Activated CD8-positive, alpha-beta memory T cell treated with anti-CD3 and anti-CD28 coated beads, Interleukin-2, amount 50 U/mL, for 24 hours (primary cell): ENCODE measurements around the gene KCNJ8.
"Not testable (repeated sequence)": the region's sequence is repeated elsewhere in the genome, so short reads cannot be mapped to it uniquely, and the experiment has no call there.

Experiments used
- DNase-seq: peaks from one replicate; pipeline ENCODE4 v3.0.0-alpha.2; 2020; ENCODE audit errors: extremely low read depth

KCNJ8 gene

GRCh38 chr12:21774358-21775132 lies at the start of gene KCNJ8:
Gene KCNJ8 (minus strand): TSS chr12:21774706. CDS start chr12:21773616, 1,090 bp downstream.
- no peak for DNase-seq

GRCh38 chr12:21823581-21823980 lies 49.1 kb upstream of the KCNJ8 start:
- DNase-seq, result no peak

- DNase-seq, result no peak
Measured at GRCh38 chr12:21819678-21820077, 45.2 kb upstream of the KCNJ8 start.

GRCh38 chr12:21819236-21819635 lies 44.7 kb upstream of the KCNJ8 start:
- no peak for DNase-seq

- no peak for DNase-seq
Measured at GRCh38 chr12:21818627-21819026, 44.1 kb upstream of the KCNJ8 start.

- no peak for DNase-seq
Measured at GRCh38 chr12:21815306-21816062, 41.0 kb upstream of the KCNJ8 start.

GRCh38 chr12:21814814-21815213 lies 40.3 kb upstream of the KCNJ8 start:
- no peak for DNase-seq

GRCh38 chr12:21814327-21814726 lies 39.8 kb upstream of the KCNJ8 start:
- no peak for DNase-seq

GRCh38 chr12:21813751-21814150 lies 39.2 kb upstream of the KCNJ8 start:
- DNase-seq, result no peak

GRCh38 chr12:21813125-21813524 lies 38.6 kb upstream of the KCNJ8 start:
- DNase-seq, result no peak

GRCh38 chr12:21812340-21812739 lies 37.8 kb upstream of the KCNJ8 start:
- not testable (repeated sequence) for DNase-seq

- DNase-seq, result no peak
Measured at GRCh38 chr12:21809100-21809499, 34.6 kb upstream of the KCNJ8 start.

GRCh38 chr12:21806255-21806654 lies 31.7 kb upstream of the KCNJ8 start:
- no peak for DNase-seq

- DNase-seq, result no peak
Measured at GRCh38 chr12:21801522-21802288, 27.2 kb upstream of the KCNJ8 start.

- no peak for DNase-seq
Measured at GRCh38 chr12:21800011-21800410, 25.5 kb upstream of the KCNJ8 start.

GRCh38 chr12:21797539-21797938 lies 23.0 kb upstream of the KCNJ8 start:
- no peak for DNase-seq

GRCh38 chr12:21795648-21796328 lies 21.3 kb upstream of the KCNJ8 start:
- no peak for DNase-seq

- not testable (repeated sequence) for DNase-seq
Measured at GRCh38 chr12:21794807-21795595, 20.5 kb upstream of the KCNJ8 start.

GRCh38 chr12:21789687-21790086 lies 15.2 kb upstream of the KCNJ8 start:
- DNase-seq, result not testable (repeated sequence)

- no peak for DNase-seq
Measured at GRCh38 chr12:21788089-21788983, 13.8 kb upstream of the KCNJ8 start.
